Thyroid gland (tissue), 4 donors: Measurements from ENCODE around the gene HAP1. TPM values are rescaled to one million over a fixed set of nuclear protein-coding genes. Genes with fewer than 3 reads are reported as not detected.

Experiments used
- DNase-seq, 2 donors: peaks; one replicate each; pipeline ENCODE4 v3.0.0-alpha.2; 2019
- H3K27ac ChIP-seq, 3 donors: fragments of 200-600 bp; sonication (generic); 1 replicate in 2 of 3; 2 replicates in 1 of 3; pipeline ENCODE4 v1.5.1; 2016 to 2019; ENCODE audit warnings: mild to moderate bottlenecking in 1 of 3, moderate library complexity in 1 of 3
- H3K27me3 ChIP-seq: fragments of 200-600 bp; sonication (generic); one replicate; pipeline ENCODE4 v1.5.1; 2019
- H3K36me3 ChIP-seq, 2 donors: fragments of 200-600 bp; sonication (generic); one replicate each; pipeline ENCODE4 v1.5.1; 2016 to 2019
- H3K4me1 ChIP-seq, 2 donors: fragments of 200-600 bp; sonication (generic); one replicate each; pipeline ENCODE4 v1.5.1; 2017 to 2019
- H3K4me3 ChIP-seq, 3 donors: fragments of 200-600 bp; sonication (generic); replicated peaks in 1 of 3; 1 replicate in 2 of 3; 2 replicates in 1 of 3; pipeline ENCODE4 v1.5.1; 2016; ENCODE audit warnings: mild to moderate bottlenecking in 1 of 3
- H3K9me3 ChIP-seq: fragments of 200-600 bp; sonication (generic); one replicate; pipeline ENCODE4 v1.5.1; 2017
- POLR2A ChIP-seq, 2 donors: fragments of 450-650 bp; IDR thresholded peaks; one replicate each; pipeline ENCODE4 v1.6.1; 2017; ENCODE audit warnings: antibody characterized with exemption in 2 of 2, mild to moderate bottlenecking in 2 of 2, moderate library complexity in 1 of 2
- WGBS, 2 donors: methylation state at CpG; one replicate each; pipeline ENCODE4 v1.1.5; 2017; 5-methylcytosine and 5-hydroxymethylcytosine counted together
- intact Hi-C: fragments of 100-400 bp; cut with DNase I; formaldehyde crosslinking; loops from one replicate; pipeline ENCODE4 v1.15.1; 2023
- total RNA-seq, 4 donors: library from RNA; depleted of rRNA; stranded (reverse); fragments of >200 nt; gene quantifications; one replicate each; pipeline ENCODE4 v1.2.3, GENCODE V29; 2016
- TF ChIP-seq, protein P1 (sequence below), 6 experiments: fragments of 200-600 bp in 3 of 6; fragments of 450-650 bp in 3 of 6; sonication (generic) in 3 of 6; IDR thresholded peaks; one replicate each; pipeline ENCODE4 v1.5.1; 2016 to 2019; ENCODE audit warnings: antibody characterized with exemption in 6 of 6, mild to moderate bottlenecking in 2 of 6, inconsistent platforms in 1 of 6, moderate library complexity in 1 of 6

Gene HAP1
- total RNA-seq, 4 donors from 2014 or later, result 0.94 to 12.7 (median 1.9) TPM

- TF ChIP-seq, protein P1, sequence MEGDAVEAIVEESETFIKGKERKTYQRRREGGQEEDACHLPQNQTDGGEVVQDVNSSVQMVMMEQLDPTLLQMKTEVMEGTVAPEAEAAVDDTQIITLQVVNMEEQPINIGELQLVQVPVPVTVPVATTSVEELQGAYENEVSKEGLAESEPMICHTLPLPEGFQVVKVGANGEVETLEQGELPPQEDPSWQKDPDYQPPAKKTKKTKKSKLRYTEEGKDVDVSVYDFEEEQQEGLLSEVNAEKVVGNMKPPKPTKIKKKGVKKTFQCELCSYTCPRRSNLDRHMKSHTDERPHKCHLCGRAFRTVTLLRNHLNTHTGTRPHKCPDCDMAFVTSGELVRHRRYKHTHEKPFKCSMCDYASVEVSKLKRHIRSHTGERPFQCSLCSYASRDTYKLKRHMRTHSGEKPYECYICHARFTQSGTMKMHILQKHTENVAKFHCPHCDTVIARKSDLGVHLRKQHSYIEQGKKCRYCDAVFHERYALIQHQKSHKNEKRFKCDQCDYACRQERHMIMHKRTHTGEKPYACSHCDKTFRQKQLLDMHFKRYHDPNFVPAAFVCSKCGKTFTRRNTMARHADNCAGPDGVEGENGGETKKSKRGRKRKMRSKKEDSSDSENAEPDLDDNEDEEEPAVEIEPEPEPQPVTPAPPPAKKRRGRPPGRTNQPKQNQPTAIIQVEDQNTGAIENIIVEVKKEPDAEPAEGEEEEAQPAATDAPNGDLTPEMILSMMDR (IDR thresholded peaks at IDR 0.05), result no peak
- no peak for TF ChIP-seq POLR2A (IDR thresholded peaks at IDR 0.05)
- no peak for DNase-seq
- intact Hi-C loops, result no loop called here
- H3K9me3 ChIP-seq, result no peaks in the 10 kb centered on the region
- no peaks in the 10 kb centered on the region for H3K27me3 ChIP-seq
- H3K4me1 ChIP-seq, result peaks cover 8 to 24% of the 10 kb centered on the region in 2 donors
- H3K36me3 ChIP-seq, result no peaks in the 10 kb centered on the region
- no peak overlapping the region for H3K27ac ChIP-seq
- 58 to 70% methylated on average over 8 of the region's 8 CpGs for WGBS, 2 donors
- no peak overlapping the region for H3K4me3 ChIP-seq
Measured at GRCh38 chr17:41683441-41684007, 50.9 kb downstream of the HAP1 start.

DNA sequence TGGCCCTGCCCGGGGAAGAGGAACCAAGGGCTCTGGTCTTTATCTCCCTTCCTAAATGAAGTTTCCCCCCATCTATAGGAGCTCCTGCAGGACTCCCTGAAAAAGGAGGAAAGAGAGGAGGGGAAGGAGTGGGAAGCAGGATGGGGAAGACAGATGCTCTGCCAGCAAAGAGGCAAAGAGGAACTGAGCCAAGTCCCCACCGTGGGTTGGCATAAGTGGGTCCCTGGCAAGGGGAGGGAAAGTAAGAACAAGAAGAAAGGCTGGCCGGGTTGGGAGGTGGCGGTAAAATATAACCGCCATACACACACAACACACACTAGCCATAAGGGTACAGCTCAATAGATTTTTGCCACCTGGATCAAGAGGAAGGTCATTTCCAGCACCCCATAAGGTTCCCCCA is 51.8 kb downstream of the HAP1 start:
- H3K4me3 ChIP-seq, result no peak overlapping the region
- WGBS, 2 donors, result 78 to 80% methylated on average over 5 of the region's 5 CpGs
- no peak for DNase-seq
- H3K4me1 ChIP-seq, result peaks cover 2 to 22% of the 10 kb centered on the region in 2 donors
- H3K27ac ChIP-seq, result no peak overlapping the region
- H3K9me3 ChIP-seq, result no peaks in the 10 kb centered on the region
- TF ChIP-seq POLR2A (IDR thresholded peaks at IDR 0.05), result no peak
- TF ChIP-seq, protein P1 (IDR thresholded peaks at IDR 0.05), result no peak
- intact Hi-C loops, result no loop called here
- H3K36me3 ChIP-seq, result no peaks in the 10 kb centered on the region
- H3K27me3 ChIP-seq, result no peaks in the 10 kb centered on the region

GRCh38 chr17:41681776-41682175 is 52.7 kb downstream of the HAP1 start:
- intact Hi-C loops, result no loop called here
- peaks cover 3 to 24% of the 10 kb centered on the region in 2 donors for H3K4me1 ChIP-seq
- H3K27me3 ChIP-seq, result no peaks in the 10 kb centered on the region
- 83 to 90% methylated on average over 3 of the region's 3 CpGs for whole genome bisulfite sequencing, 2 donors
- DNase-seq, result no peak
- TF ChIP-seq POLR2A (IDR thresholded peaks at IDR 0.05), result no peak
- TF ChIP-seq, protein P1 (IDR thresholded peaks at IDR 0.05), result no peak
- no peaks in the 10 kb centered on the region for H3K36me3 ChIP-seq
- no peak overlapping the region for H3K4me3 ChIP-seq
- H3K9me3 ChIP-seq, result no peaks in the 10 kb centered on the region
- no peak overlapping the region for H3K27ac ChIP-seq

- Histone ChIP-seq H3K27me3 (no peaks in the 10 kb centered on the region), H3K36me3 (no peaks in the 10 kb centered on the region), H3K9me3 (no peaks in the 10 kb centered on the region), H3K27ac (no peak overlapping the region), H3K4me1 (peaks cover 8 to 35% of the 10 kb centered on the region in 2 donors), H3K4me3 (no peak overlapping the region)
- intact Hi-C loops, result no loop called here
- TF ChIP-seq POLR2A (IDR thresholded peaks at IDR 0.05), result no peak
- TF ChIP-seq, protein P1 (IDR thresholded peaks at IDR 0.05), result no peak
- 65 to 70% methylated on average over 10 of the region's 10 CpGs for WGBS, 2 donors
- peak; percentile 53 to 58 for DNase-seq
Measured at GRCh38 chr17:41680426-41681040, 53.9 kb downstream of the HAP1 start.

DNA sequence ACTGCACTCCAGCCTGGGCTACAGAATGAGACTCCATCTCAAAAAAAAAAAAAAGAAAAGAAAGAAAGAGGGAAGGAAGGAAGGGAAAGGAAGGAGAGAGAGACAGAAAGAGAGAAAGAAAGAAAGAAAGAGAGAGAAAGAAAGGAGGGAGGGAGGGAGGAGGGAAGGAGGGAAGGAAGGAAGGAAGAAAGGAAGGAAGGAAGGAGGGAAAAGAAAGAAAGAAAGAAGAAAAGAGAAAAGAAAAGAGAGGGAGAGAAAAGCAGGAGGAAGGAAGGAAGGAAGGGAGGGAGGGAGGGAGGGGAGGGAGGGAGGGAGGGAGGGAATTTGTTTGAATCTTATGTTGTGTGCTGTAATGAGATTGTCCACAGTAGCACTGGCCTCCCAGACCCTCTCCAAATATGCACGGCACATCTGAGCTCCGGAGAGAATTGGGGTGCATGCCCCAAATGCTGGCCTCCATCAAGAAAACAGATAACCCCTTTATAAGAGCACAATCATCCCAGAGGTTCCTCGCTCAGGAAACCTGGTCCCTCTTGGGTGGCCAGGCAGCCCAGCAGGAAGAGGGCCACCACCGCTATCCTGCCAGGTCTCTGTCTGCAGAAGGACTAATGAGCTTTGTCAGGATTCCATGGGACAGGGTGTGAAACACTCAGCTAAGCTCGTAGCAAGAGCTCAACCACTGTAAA is 54.6 kb downstream of the HAP1 start:
- Histone ChIP-seq H3K4me3 (no peak overlapping the region), H3K4me1 (peaks cover 8 to 36% of the 10 kb centered on the region in 2 donors), H3K9me3 (no peaks in the 10 kb centered on the region), H3K36me3 (no peaks in the 10 kb centered on the region), H3K27me3 (no peaks in the 10 kb centered on the region), H3K27ac (peak overlapping the region in 1 of 3 donors; percentile 56)
- no peak for DNase-seq
- intact Hi-C loops, result no loop called here
- 61 to 72% methylated on average over 4 to 5 of the region's 5 CpGs for WGBS, 2 donors
- TF ChIP-seq POLR2A (IDR thresholded peaks at IDR 0.05), result no peak
- TF ChIP-seq, protein P1 (IDR thresholded peaks at IDR 0.05), result no peak
